ENCODE measurements around the gene NTHL1. TPM values are rescaled to one million over a fixed set of nuclear protein-coding genes. Genes with fewer than 3 reads are reported as not detected.

NTHL1 gene
- polyA plus RNA-seq, 3 donors = 9.2 to 22.4 (median 9.6) TPM

- no peak overlapping the region for H3K27ac Mint-ChIP-seq
- peaks cover 0 to 3% (median 0%) of the 10 kb centered on the region in 3 donors for H3K27me3 Mint-ChIP-seq (ENCODE audit: low read depth in 3 of 3)
- Histone ChIP-seq H3K4me2 (replicated peaks; ENCODE audit: extremely low read depth, low read length, poor library complexity, severe bottlenecking) (no peak overlapping the region), H3K27me3 (ENCODE audit: control insufficient read depth in 2 of 2, insufficient read depth in 2 of 2, low read length in 2 of 2) (no peaks in the 10 kb centered on the region), H3K27ac (ENCODE audit: low read depth in 1 of 2, low read length in 2 of 2) (no peak overlapping the region), H3K9ac (ENCODE audit: insufficient read depth, low read length, poor library complexity, severe bottlenecking) (no peak overlapping the region), H3K4me3 (replicated peaks in 1 of 3; ENCODE audit: low read depth in 2 of 3, low read length in 3 of 3) (no peak overlapping the region), H3K9me3 (replicated peaks in 1 of 2; ENCODE audit: control insufficient read depth in 1 of 2, insufficient read depth in 1 of 2, low read length in 2 of 2) (no peaks in the 10 kb centered on the region), H4K20me1 (ENCODE audit: insufficient read depth, low read length) (no peaks in the 10 kb centered on the region), H2AFZ (ENCODE audit: insufficient read depth, low read depth, low read length, poor library complexity, severe bottlenecking) (no peak overlapping the region), H3K4me1 (ENCODE audit: control insufficient read depth in 1 of 2, insufficient read depth in 2 of 2, low read length in 2 of 2) (no peaks in the 10 kb centered on the region), H3K36me3 (replicated peaks in 1 of 2; ENCODE audit: control insufficient read depth in 1 of 2, insufficient read depth in 2 of 2, low read length in 2 of 2) (peaks cover 67 to 91% of the 10 kb centered on the region in 2 donors), H3K79me2 (ENCODE audit: insufficient read depth, low read length) (no peaks in the 10 kb centered on the region)
- intact Hi-C loops (cut with micrococcal nuclease) = no loop called here
- WGBS (ENCODE audit: insufficient coverage) = 98% methylated on average over 24 of the region's 24 CpGs
- peaks cover 69 to 92% of the 10 kb centered on the region in 2 donors for H3K36me3 Mint-ChIP-seq
- no peak for TF ChIP-seq CTCF (IDR thresholded peaks at IDR 0.05)
- H3K9me3 Mint-ChIP-seq = no peaks in the 10 kb centered on the region
- H3K4me1 Mint-ChIP-seq = no peaks in the 10 kb centered on the region
- DNase-seq = no peak
- H3K4me3 Mint-ChIP-seq = no peak overlapping the region
Observed at GRCh38 chr16:2075631-2076030, 28.0 kb upstream of the NTHL1 start.

GRCh38 chr16:2074071-2074470, 26.4 kb upstream of the NTHL1 start:
- intact Hi-C loops (cut with micrococcal nuclease) = no loop called here
- Histone ChIP-seq H3K9ac (ENCODE audit: insufficient read depth, low read length, poor library complexity, severe bottlenecking) (no peak overlapping the region), H3K27ac (ENCODE audit: low read depth in 1 of 2, low read length in 2 of 2) (no peak overlapping the region), H3K4me3 (replicated peaks in 1 of 3; ENCODE audit: low read depth in 2 of 3, low read length in 3 of 3) (no peak overlapping the region), H2AFZ (ENCODE audit: insufficient read depth, low read depth, low read length, poor library complexity, severe bottlenecking) (no peak overlapping the region), H3K4me2 (replicated peaks; ENCODE audit: extremely low read depth, low read length, poor library complexity, severe bottlenecking) (no peak overlapping the region), H3K27me3 (ENCODE audit: control insufficient read depth in 2 of 2, insufficient read depth in 2 of 2, low read length in 2 of 2) (no peaks in the 10 kb centered on the region), H3K36me3 (replicated peaks in 1 of 2; ENCODE audit: control insufficient read depth in 1 of 2, insufficient read depth in 2 of 2, low read length in 2 of 2) (peaks cover 63 to 88% of the 10 kb centered on the region in 2 donors), H3K4me1 (ENCODE audit: control insufficient read depth in 1 of 2, insufficient read depth in 2 of 2, low read length in 2 of 2) (no peaks in the 10 kb centered on the region), H4K20me1 (ENCODE audit: insufficient read depth, low read length) (no peaks in the 10 kb centered on the region), H3K79me2 (ENCODE audit: insufficient read depth, low read length) (no peaks in the 10 kb centered on the region), H3K9me3 (replicated peaks in 1 of 2; ENCODE audit: control insufficient read depth in 1 of 2, insufficient read depth in 1 of 2, low read length in 2 of 2) (no peaks in the 10 kb centered on the region)
- Mint-ChIP-seq H3K27me3 (ENCODE audit: low read depth in 3 of 3) (peaks cover 0 to 3% (median 0%) of the 10 kb centered on the region in 3 donors), H3K9me3 (no peaks in the 10 kb centered on the region), H3K4me1 (no peaks in the 10 kb centered on the region), H3K4me3 (no peak overlapping the region), H3K36me3 (peaks cover 67 to 94% of the 10 kb centered on the region in 2 donors), H3K27ac (peak overlapping the region in 1 of 7 donors; percentile 46)
- WGBS (ENCODE audit: insufficient coverage) = 97% methylated on average over 20 of the region's 20 CpGs
- no peak for DNase-seq
- TF ChIP-seq CTCF (IDR thresholded peaks at IDR 0.05) = no peak
